Fibroblast of lung (primary cell): ENCODE data around the gene AKR7A3. TPM values are rescaled to one million over a fixed set of nuclear protein-coding genes. Genes with fewer than 3 reads are reported as not detected.

Experiments used
- DNase-seq, 2 donors: peaks; one replicate each; pipeline versions ENCODE4 v3.0.0 to v3.0.0-alpha.2; 2010; ENCODE audit warnings: low read depth in 2 of 2
- H2AFZ ChIP-seq: 2 replicates; pipeline ENCODE4 v1.5.1; 2012; ENCODE audit warnings: low read length, control low read depth, inconsistent platforms
- H3K27ac ChIP-seq: 2 replicates; pipeline ENCODE4 v1.5.1; 2011; ENCODE audit warnings: low read length, control low read depth; ENCODE audit not compliant: insufficient read depth
- H3K27me3 ChIP-seq: 2 replicates; pipeline ENCODE4 v1.5.1; 2011; ENCODE audit warnings: mild to moderate bottlenecking, low read length; ENCODE audit not compliant: control insufficient read depth, insufficient read depth
- H3K36me3 ChIP-seq: 2 replicates; pipeline ENCODE4 v1.5.1; 2011; ENCODE audit warnings: low read length; ENCODE audit not compliant: control insufficient read depth, insufficient read depth
- H3K4me1 ChIP-seq: 2 replicates; pipeline ENCODE4 v1.5.1; 2011; ENCODE audit warnings: low read length; ENCODE audit not compliant: control insufficient read depth, insufficient read depth; ENCODE audit errors: extremely low read depth
- H3K4me2 ChIP-seq: 2 replicates; pipeline ENCODE4 v1.5.1; 2011; ENCODE audit warnings: low read length, control low read depth; ENCODE audit not compliant: insufficient read depth; ENCODE audit errors: extremely low read depth
- H3K4me3 ChIP-seq, 4 experiments: fragments of 200-600 bp in 1 of 4; sonication (generic) in 1 of 4; replicated peaks in 1 of 4; 2 replicates each; pipeline ENCODE4 v1.5.1; 2011 to 2016; ENCODE audit warnings: low read length in 4 of 4, low read depth in 3 of 4, mild to moderate bottlenecking in 3 of 4, control low read depth in 2 of 4, inconsistent platforms in 1 of 4, mixed read lengths in 1 of 4; ENCODE audit not compliant: insufficient read depth in 1 of 4; ENCODE audit errors: control extremely low read depth in 1 of 4
- H3K79me2 ChIP-seq: 2 replicates; pipeline ENCODE4 v1.5.1; 2012; ENCODE audit warnings: mild to moderate bottlenecking, low read length, inconsistent platforms; ENCODE audit not compliant: control insufficient read depth, insufficient read depth
- H3K9ac ChIP-seq: 2 replicates; pipeline ENCODE4 v1.5.1; 2011; ENCODE audit warnings: mild to moderate bottlenecking, low read length, control low read depth; ENCODE audit not compliant: insufficient read depth
- H3K9me3 ChIP-seq: 2 replicates; pipeline ENCODE4 v1.5.1; 2012; ENCODE audit warnings: low read depth, low read length; ENCODE audit not compliant: control insufficient read depth, insufficient read depth
- H4K20me1 ChIP-seq: 2 replicates; pipeline ENCODE4 v1.5.1; 2011; ENCODE audit warnings: low read length; ENCODE audit not compliant: control insufficient read depth, insufficient read depth; ENCODE audit errors: extremely low read depth
- CTCF ChIP-seq, 2 donors: IDR thresholded peaks in 1 of 2; conservative IDR thresholded peaks in 1 of 2; 1 replicate in 1 of 2; 2 replicates in 1 of 2; pipeline ENCODE4 v1.5.1; 2011 to 2012; ENCODE audit warnings: low read length in 2 of 2, control low read depth in 1 of 2, inconsistent platforms in 1 of 2, low read depth in 1 of 2, mild to moderate bottlenecking in 1 of 2
- EZH2 ChIP-seq: IDR thresholded peaks from 2 replicates; pipeline ENCODE4 v1.5.1; 2012; ENCODE audit warnings: low read length, control low read depth, mild to moderate bottlenecking; ENCODE audit errors: missing control alignments
- polyA plus RNA-seq, 2 donors: library from polyadenylated mRNA; depleted of rRNA in 1 of 2; stranded (reverse) in 1 of 2; unstranded in 1 of 2; fragments of >200 nt; gene quantifications; 2 replicates each; pipeline ENCODE4 v1.2.1, GENCODE V29; 2011 to 2012; ENCODE audit warnings: missing spikeins in 1 of 2
- total RNA-seq: library from RNA; depleted of rRNA; stranded (reverse); fragments of >200 nt; gene quantifications from 2 replicates; pipeline ENCODE4 v1.2.1, GENCODE V29; 2014

Gene AKR7A3
- total and polyA plus RNA-seq, 2 donors (not counting 1 experiment from before 2014, with no cell fraction given), result 0.12 to 0.33 TPM

GRCh38 chr1:19322481-19322880 is 33.9 kb upstream of the AKR7A3 start:
- no peak overlapping the region for H3K4me3 ChIP-seq
- no peak overlapping the region for H3K9ac ChIP-seq
- no peaks in the 10 kb centered on the region for H3K79me2 ChIP-seq
- no peaks in the 10 kb centered on the region for H4K20me1 ChIP-seq
- H3K27ac ChIP-seq, result no peak overlapping the region
- no peaks in the 10 kb centered on the region for H3K27me3 ChIP-seq
- H3K4me1 ChIP-seq, result no peaks in the 10 kb centered on the region
- TF ChIP-seq CTCF (conservative IDR thresholded peaks at IDR 0.05 in 1 of 2, IDR thresholded peaks at IDR 0.05 in 1 of 2; ENCODE audit: low read depth in 1 of 2, low read length in 2 of 2), result no peak
- TF ChIP-seq EZH2, result no peak
- no peak overlapping the region for H2AFZ ChIP-seq
- H3K4me2 ChIP-seq, result no peak overlapping the region
- H3K9me3 ChIP-seq, result no peaks in the 10 kb centered on the region
- H3K36me3 ChIP-seq, result peaks cover 19% of the 10 kb centered on the region
- no peak for DNase-seq

GRCh38 chr1:19321071-19321470 is 32.5 kb upstream of the AKR7A3 start:
- H2AFZ ChIP-seq, result no peak overlapping the region
- no peak overlapping the region for H3K9ac ChIP-seq
- no peak for DNase-seq
- H3K27me3 ChIP-seq, result no peaks in the 10 kb centered on the region
- no peak overlapping the region for H3K4me2 ChIP-seq
- H3K4me3 ChIP-seq, result no peak overlapping the region
- no peak overlapping the region for H3K27ac ChIP-seq
- H3K9me3 ChIP-seq, result no peaks in the 10 kb centered on the region
- TF ChIP-seq EZH2, result no peak
- H3K4me1 ChIP-seq, result no peaks in the 10 kb centered on the region
- peaks cover 14% of the 10 kb centered on the region for H3K36me3 ChIP-seq
- no peaks in the 10 kb centered on the region for H3K79me2 ChIP-seq
- H4K20me1 ChIP-seq, result no peaks in the 10 kb centered on the region

- TF ChIP-seq EZH2 (no peak), CTCF (conservative IDR thresholded peaks at IDR 0.05 in 1 of 2, IDR thresholded peaks at IDR 0.05 in 1 of 2; ENCODE audit: low read depth in 1 of 2, low read length in 2 of 2) (no peak)
- Histone ChIP-seq H3K9me3 (no peaks in the 10 kb centered on the region), H2AFZ (no peak overlapping the region), H3K4me3 (no peak overlapping the region), H4K20me1 (no peaks in the 10 kb centered on the region), H3K4me2 (no peak overlapping the region), H3K27me3 (no peaks in the 10 kb centered on the region), H3K9ac (no peak overlapping the region), H3K27ac (no peak overlapping the region), H3K4me1 (peaks cover 8% of the 10 kb centered on the region), H3K79me2 (no peaks in the 10 kb centered on the region), H3K36me3 (peaks cover 11% of the 10 kb centered on the region)
- DNase-seq, result no peak
These were observed 30.6 kb upstream of the AKR7A3 start for GRCh38 chr1:19319196-19319595.
